Upper lobe of left lung (tissue), 4 donors: Measurements from ENCODE around the gene DPM2.

Experiments
- POLR2A ChIP-seq, 4 donors: fragments of 450-650 bp; IDR thresholded peaks; one replicate each; pipeline ENCODE4 v1.5.1; 2016 to 2017; ENCODE audit warnings: antibody characterized with exemption in 4 of 4, mild to moderate bottlenecking in 2 of 4
- TF ChIP-seq, protein P1 (sequence below), 6 experiments: fragments of 450-650 bp in 4 of 6; fragments of 200-600 bp in 2 of 6; sonication (generic) in 2 of 6; IDR thresholded peaks; one replicate each; pipeline ENCODE4 v1.5.1; 2016 to 2019; ENCODE audit warnings: antibody characterized with exemption in 6 of 6

DNA sequence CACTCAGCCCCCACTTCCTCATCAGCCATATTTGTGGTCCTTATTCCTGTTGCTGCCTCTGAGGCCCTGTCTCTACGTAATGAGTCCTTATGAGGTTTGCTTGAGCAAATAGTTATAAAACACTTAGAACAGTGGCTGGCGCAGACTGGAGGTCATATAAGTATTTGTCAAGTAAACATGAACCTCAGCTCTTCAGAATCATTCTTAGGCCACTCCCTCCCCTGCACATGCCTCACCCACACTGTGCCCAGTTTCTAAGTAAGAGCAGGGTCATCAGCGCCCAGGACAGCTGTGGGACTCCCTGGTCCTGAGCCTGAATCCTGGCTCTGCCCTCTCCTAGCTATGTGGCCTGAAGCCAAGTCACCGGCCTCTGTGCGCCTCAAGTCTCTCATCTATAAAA lies 24.8 kb downstream of the DPM2 start:
- peak in 1 of 4 donors; percentile 24 for TF ChIP-seq POLR2A (IDR thresholded peaks at IDR 0.05)
- TF ChIP-seq, protein P1, sequence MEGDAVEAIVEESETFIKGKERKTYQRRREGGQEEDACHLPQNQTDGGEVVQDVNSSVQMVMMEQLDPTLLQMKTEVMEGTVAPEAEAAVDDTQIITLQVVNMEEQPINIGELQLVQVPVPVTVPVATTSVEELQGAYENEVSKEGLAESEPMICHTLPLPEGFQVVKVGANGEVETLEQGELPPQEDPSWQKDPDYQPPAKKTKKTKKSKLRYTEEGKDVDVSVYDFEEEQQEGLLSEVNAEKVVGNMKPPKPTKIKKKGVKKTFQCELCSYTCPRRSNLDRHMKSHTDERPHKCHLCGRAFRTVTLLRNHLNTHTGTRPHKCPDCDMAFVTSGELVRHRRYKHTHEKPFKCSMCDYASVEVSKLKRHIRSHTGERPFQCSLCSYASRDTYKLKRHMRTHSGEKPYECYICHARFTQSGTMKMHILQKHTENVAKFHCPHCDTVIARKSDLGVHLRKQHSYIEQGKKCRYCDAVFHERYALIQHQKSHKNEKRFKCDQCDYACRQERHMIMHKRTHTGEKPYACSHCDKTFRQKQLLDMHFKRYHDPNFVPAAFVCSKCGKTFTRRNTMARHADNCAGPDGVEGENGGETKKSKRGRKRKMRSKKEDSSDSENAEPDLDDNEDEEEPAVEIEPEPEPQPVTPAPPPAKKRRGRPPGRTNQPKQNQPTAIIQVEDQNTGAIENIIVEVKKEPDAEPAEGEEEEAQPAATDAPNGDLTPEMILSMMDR (IDR thresholded peaks at IDR 0.05) = no peak
